HCT116 (cell line): Measurements from ENCODE around the gene ZAP70.

Experiments
- CBX3 ChIP-seq: IDR thresholded peaks from 2 replicates; pipeline ENCODE4 v1.6.1; 2012; ENCODE audit warnings: low read depth
- CTCF ChIP-seq, 3 experiments: fragments of 200-600 bp in 1 of 3; sonication (generic) in 1 of 3; IDR thresholded peaks in 2 of 3; conservative IDR thresholded peaks in 1 of 3; 2 replicates each; pipeline ENCODE4 v1.5.1; 2012 to 2017; ENCODE audit warnings: low read depth in 2 of 3, low read length in 2 of 3, antibody characterized with exemption in 1 of 3, borderline replicate concordance in 1 of 3, control low read depth in 1 of 3, mild to moderate bottlenecking in 1 of 3, mixed read lengths in 1 of 3, mixed run types in 1 of 3, moderate library complexity in 1 of 3; ENCODE audit not compliant: insufficient read depth in 1 of 3
- EZH2 ChIP-seq: fragments of 200-600 bp; sonication (generic); IDR thresholded peaks from 2 replicates; pipeline ENCODE4 v1.6.1; 2017; ENCODE audit warnings: antibody characterized with exemption, mixed run types
- POLR2A ChIP-seq: IDR thresholded peaks from 2 replicates; pipeline ENCODE4 v1.7.0; 2011; ENCODE audit warnings: borderline replicate concordance; ENCODE audit not compliant: insufficient read depth, insufficient read length; ENCODE audit errors: extremely low read depth
- SP1 ChIP-seq: IDR thresholded peaks from 2 replicates; pipeline ENCODE4 v1.6.1; 2012; ENCODE audit warnings: low read depth
- SRF ChIP-seq: IDR thresholded peaks from 2 replicates; pipeline ENCODE4 v1.6.1; 2012; ENCODE audit warnings: low read depth

GRCh38 chr2:97754690-97755346, 41.4 kb downstream of the ZAP70 start:
- no peak for TF ChIP-seq SP1
- TF ChIP-seq CTCF (IDR thresholded peaks at IDR 0.05 in 2 of 3, conservative IDR thresholded peaks at IDR 0.05 in 1 of 3; ENCODE audit: borderline replicate concordance in 1 of 3, insufficient read depth in 1 of 3, low read depth in 2 of 3, low read length in 2 of 3), result no peak
- TF ChIP-seq POLR2A, result no peak
- no peak for TF ChIP-seq SRF
- TF ChIP-seq EZH2, result no peak
- no peak for TF ChIP-seq CBX3
